BJ (cell line): ENCODE results near the gene ABAT. TPM values are rescaled to one million over a fixed set of nuclear protein-coding genes. Genes with fewer than 3 reads are reported as not detected.

ENCODE experiments used
- CTCF ChIA-PET: fragments of 350-600 bp; formaldehyde crosslinking; extraction: SDS; loops from one replicate; lab custom pipeline; 2021; ENCODE audit warnings: antibody characterized with exemption, inconsistent platforms; lab: Yijun Ruan, JAX
- POLR2A ChIA-PET: fragments of 300-600 bp; sonication (Branson Sonifier 250); formaldehyde crosslinking; extraction: SDS; loops from one replicate; lab custom pipeline; 2021; ENCODE audit warnings: antibody characterized with exemption; lab: Charles Lee
- DNase-seq: peaks from one replicate; pipeline ENCODE4 v3.0.0-alpha.2; 2011; ENCODE audit warnings: low read depth
- H3K27me3 ChIP-seq: 2 replicates; pipeline ENCODE4 v1.6.0; 2011; ENCODE audit warnings: low read length; ENCODE audit not compliant: control insufficient read depth, insufficient read depth
- H3K36me3 ChIP-seq: 2 replicates; pipeline ENCODE4 v1.5.1; 2011; ENCODE audit warnings: low read length; ENCODE audit not compliant: control insufficient read depth, insufficient read depth
- H3K4me3 ChIP-seq: 2 replicates; pipeline ENCODE4 v1.5.1; 2011; ENCODE audit warnings: low read depth, mild to moderate bottlenecking, control low read depth, low read length
- polyA plus RNA-seq: library from polyadenylated mRNA; depleted of rRNA; stranded (reverse); fragments of >200 nt; gene quantifications from 2 replicates; pipeline ENCODE4 v1.2.3, GENCODE V29; 2011
- TF ChIP-seq, protein P1 (sequence below): IDR thresholded peaks from 2 replicates; pipeline ENCODE4 v1.5.1; 2011; ENCODE audit warnings: low read depth, mild to moderate bottlenecking, control low read depth, inconsistent platforms, low read length, moderate library complexity; ENCODE audit not compliant: insufficient read depth

The ABAT gene
- polyA plus RNA-seq, 1 experiment: 3.5 TPM

DNA sequence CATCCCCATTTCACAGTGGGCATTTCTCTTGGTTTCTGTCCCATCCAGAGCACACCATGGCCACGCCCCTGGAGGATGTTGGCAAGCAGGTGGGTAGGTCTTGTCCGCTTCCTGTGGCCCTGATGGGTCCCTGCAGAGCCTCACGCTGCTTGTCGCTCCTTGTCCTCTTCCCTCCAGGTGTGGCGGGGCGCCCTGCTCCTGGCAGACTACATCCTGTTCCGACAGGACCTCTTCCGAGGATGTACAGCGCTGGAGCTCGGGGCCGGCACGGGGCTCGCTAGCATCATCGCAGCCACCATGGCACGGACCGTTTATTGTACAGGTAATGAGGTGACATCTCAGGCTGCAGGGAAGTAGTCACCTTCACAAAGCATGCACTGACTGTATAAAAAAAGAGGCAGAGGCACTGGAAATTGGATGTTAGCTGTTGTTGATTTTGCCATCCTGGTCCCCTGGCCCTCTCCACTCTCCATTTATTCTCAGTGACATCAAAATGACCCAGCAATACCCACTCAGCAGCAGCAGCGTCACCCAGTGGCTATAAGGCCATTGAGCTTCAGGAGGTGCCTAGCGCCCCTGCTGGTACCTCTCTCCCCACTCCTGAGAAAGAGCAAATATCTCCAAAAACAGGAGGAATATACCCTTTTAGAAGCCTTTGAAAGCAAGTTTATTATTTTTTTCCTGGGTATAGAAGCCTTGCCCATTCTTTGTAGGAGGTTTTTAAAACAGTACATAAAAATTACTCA, 39.3 kb upstream of the ABAT start:
- Histone ChIP-seq H3K27me3 (no peaks in the 10 kb centered on the region), H3K4me3 (no peak overlapping the region), H3K36me3 (peaks cover 41% of the 10 kb centered on the region)
- no peak for DNase-seq
- TF ChIP-seq, protein P1, sequence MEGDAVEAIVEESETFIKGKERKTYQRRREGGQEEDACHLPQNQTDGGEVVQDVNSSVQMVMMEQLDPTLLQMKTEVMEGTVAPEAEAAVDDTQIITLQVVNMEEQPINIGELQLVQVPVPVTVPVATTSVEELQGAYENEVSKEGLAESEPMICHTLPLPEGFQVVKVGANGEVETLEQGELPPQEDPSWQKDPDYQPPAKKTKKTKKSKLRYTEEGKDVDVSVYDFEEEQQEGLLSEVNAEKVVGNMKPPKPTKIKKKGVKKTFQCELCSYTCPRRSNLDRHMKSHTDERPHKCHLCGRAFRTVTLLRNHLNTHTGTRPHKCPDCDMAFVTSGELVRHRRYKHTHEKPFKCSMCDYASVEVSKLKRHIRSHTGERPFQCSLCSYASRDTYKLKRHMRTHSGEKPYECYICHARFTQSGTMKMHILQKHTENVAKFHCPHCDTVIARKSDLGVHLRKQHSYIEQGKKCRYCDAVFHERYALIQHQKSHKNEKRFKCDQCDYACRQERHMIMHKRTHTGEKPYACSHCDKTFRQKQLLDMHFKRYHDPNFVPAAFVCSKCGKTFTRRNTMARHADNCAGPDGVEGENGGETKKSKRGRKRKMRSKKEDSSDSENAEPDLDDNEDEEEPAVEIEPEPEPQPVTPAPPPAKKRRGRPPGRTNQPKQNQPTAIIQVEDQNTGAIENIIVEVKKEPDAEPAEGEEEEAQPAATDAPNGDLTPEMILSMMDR: peak; percentile 60
- ChIA-PET POLR2A (interaction anchor here (0.9 kb wide), 1 partner anchor 13 kb away, joined by 3 read pairs; no protein-coding TSS in a partner anchor), CTCF (interaction anchor here (1.0 to 2.5 kb wide), 5 partner anchors 8 to 245 kb away, joined by 3 to 15 read pairs (median 4); no protein-coding TSS in a partner anchor)

GRCh38 chr16:8639694-8640093, 34.7 kb upstream of the ABAT start:
- CTCF ChIA-PET: no interaction called here
- peaks cover 43% of the 10 kb centered on the region for H3K36me3 ChIP-seq

DNA sequence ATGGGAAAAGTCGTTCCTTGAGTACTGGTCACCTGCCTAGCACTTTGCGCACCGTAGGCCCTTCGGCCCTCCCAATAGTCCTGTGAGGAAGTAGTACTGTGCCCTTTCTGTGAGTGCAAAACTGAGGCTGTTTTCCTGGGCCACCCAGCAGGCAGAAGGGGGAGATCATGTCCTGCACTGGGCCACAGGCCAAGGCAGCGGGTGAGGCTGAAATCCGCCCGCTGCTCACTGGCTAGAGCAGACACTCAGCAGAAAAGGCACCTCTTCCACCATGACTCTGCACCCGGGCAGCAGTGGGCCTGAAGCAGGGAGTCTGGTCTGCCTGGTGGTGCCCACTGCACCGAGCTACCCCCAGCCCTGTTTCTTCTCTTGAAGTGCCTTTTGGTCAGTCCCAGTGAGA, 32.7 kb upstream of the ABAT start:
- TF ChIP-seq, protein P1: no peak
- DNase-seq: no peak
- Histone ChIP-seq H3K4me3 (no peak overlapping the region), H3K36me3 (peaks cover 45% of the 10 kb centered on the region), H3K27me3 (no peaks in the 10 kb centered on the region)
- CTCF ChIA-PET: no interaction called here
- POLR2A ChIA-PET: no interaction called here

More at GRCh38 chr16:8639694-8640093, 34.7 kb upstream of the ABAT start:
- TF ChIP-seq, protein P1: no peak
- DNase-seq: no peak
- POLR2A ChIA-PET: no interaction called here
- H3K4me3 ChIP-seq: no peak overlapping the region
- H3K27me3 ChIP-seq: no peaks in the 10 kb centered on the region

DNA sequence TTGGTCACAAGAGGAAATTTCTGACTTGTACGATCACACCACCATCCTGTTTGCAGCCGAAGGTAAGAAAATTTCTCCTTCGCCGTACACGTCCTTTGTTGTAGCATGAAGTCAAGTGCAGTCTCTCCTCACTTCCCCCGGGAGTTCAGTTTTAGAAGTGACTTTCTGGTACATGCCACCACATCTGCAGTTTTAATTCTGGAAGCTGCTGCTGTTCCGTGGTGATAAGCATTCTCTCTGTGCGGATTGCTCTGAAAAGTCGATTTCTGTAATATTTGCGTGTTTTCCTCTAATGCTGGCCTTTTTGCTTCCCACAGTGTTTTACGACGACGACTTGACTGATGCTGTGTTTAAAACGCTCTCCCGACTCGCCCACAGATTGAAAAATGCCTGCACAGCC, 32.3 kb upstream of the ABAT start:
- peaks cover 48% of the 10 kb centered on the region for H3K36me3 ChIP-seq
- ChIA-PET POLR2A (no interaction called here), CTCF (interaction anchor here (3.2 kb wide), 1 partner anchor 13 kb away, joined by 9 read pairs; no protein-coding TSS in a partner anchor)
- TF ChIP-seq, protein P1: no peak
- no peaks in the 10 kb centered on the region for H3K27me3 ChIP-seq
- no peak overlapping the region for H3K4me3 ChIP-seq
- DNase-seq: no peak

DNA sequence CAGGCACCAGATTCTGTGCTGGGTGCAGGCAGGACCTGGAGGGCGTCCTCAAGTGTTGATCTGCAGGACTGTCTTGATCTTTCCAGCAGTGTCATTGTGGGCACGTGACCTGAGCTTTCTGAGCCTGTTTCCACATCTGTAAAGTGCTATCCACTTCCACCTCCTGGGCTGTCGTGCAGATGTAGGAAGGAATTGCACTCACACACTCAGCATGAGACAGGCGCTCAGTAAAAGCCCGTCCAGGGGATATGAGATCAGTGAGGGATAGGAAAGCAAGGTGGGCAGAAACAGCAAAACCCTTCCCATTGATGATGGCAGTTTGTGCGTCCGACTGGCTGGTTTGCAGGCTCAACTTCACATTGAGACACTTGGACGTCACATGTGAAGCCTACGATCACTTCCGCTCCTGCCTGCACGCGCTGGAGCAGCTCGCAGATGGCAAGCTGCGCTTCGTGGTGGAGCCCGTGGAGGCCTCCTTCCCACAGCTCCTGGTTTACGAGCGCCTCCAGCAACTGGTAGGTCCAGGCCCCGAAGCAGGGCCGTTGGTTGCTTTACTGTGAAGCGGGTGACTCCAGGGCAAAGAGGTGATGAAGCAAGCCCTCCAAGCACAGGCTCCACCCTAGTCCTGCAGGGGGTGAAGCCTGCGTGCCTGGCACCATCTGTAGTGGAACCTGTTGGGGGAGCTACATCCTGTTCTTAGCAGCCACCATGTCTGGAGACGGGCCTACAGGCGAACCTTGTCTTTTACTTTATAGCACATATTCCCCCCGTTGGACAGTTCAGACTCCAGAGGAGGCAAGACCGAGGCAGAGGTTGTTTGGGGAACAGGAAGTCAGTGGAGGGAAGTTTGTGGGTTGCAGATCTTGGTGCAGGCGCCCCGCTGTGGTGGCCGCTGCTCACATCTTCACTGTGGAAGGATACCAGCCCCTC, 29.9 kb upstream of the ABAT start:
- TF ChIP-seq, protein P1: no peak
- H3K27me3 ChIP-seq: no peaks in the 10 kb centered on the region
- no peak for DNase-seq
- H3K4me3 ChIP-seq: no peak overlapping the region
- ChIA-PET CTCF (interaction anchor here (1.1 to 3.2 kb wide), 3 partner anchors 9 to 75 kb away, joined by 3 to 9 read pairs (median 4); no protein-coding TSS in a partner anchor), POLR2A (no interaction called here)
- peaks cover 40% of the 10 kb centered on the region for H3K36me3 ChIP-seq
